A549 (cell line): ENCODE results near the gene PCNX3.

ENCODE experiments used
- ATOH8 ChIP-seq: fragments of 250-450 bp; sonication (Bioruptor Pico); IDR thresholded peaks from 2 replicates; pipeline ENCODE4 v1.5.0; 2020; ENCODE audit warnings: low read depth, mild to moderate bottlenecking, moderate library complexity
- CHD2 ChIP-seq: fragments of 150-350 bp; IDR thresholded peaks from 2 replicates; pipeline ENCODE4 v1.6.1; 2014; ENCODE audit warnings: low read length; ENCODE audit not compliant: partially characterized antibody
- CTCF ChIP-seq: fragments of >200 bp; sonication (Bioruptor Twin); formaldehyde crosslinking; IDR thresholded peaks from 3 replicates; pipeline ENCODE4 v1.5.1; 2016
- EP300 ChIP-seq, 2 experiments: fragments of >200 bp; sonication (Bioruptor Twin); formaldehyde crosslinking; IDR thresholded peaks; 2 replicates in 1 of 2; 3 replicates in 1 of 2; pipeline ENCODE4 v1.6.1; 2016 to 2017
- MAX ChIP-seq: IDR thresholded peaks from 2 replicates; pipeline ENCODE4 v1.6.1; 2012
- NFE2L2 ChIP-seq: fragments of 150-350 bp; conservative IDR thresholded peaks from 2 replicates; pipeline ENCODE4 v1.6.1; 2014; ENCODE audit warnings: low read length
- POLR2A ChIP-seq: IDR thresholded peaks from 2 replicates; pipeline ENCODE4 v1.6.1; 2012; ENCODE audit warnings: mild to moderate bottlenecking, low read length
- RCOR1 ChIP-seq: fragments of 150-350 bp; IDR thresholded peaks from 2 replicates; pipeline ENCODE4 v1.6.1; 2014; ENCODE audit warnings: antibody characterized with exemption, low read length, low read depth
- REST ChIP-seq: fragments of 200-600 bp; sonication (generic); IDR thresholded peaks from 2 replicates; pipeline ENCODE4 v1.6.1; 2016; ENCODE audit warnings: antibody characterized with exemption, mild to moderate bottlenecking, moderate library complexity
- RNF2 ChIP-seq: fragments of 200-600 bp; sonication (generic); IDR thresholded peaks from 2 replicates; pipeline ENCODE4 v1.6.1; 2016; ENCODE audit warnings: low read depth, mild to moderate bottlenecking, antibody characterized with exemption, moderate library complexity, borderline replicate concordance
- SMC3 ChIP-seq: fragments of >200 bp; sonication (Bioruptor Twin); formaldehyde crosslinking; IDR thresholded peaks from 3 replicates; pipeline ENCODE4 v1.6.1; 2018; ENCODE audit warnings: inconsistent platforms
- TP53 ChIP-seq: fragments of 250-450 bp; sonication (Bioruptor Pico); IDR thresholded peaks from 2 replicates; pipeline ENCODE4 v1.5.0; 2021; ENCODE audit warnings: mild to moderate bottlenecking, moderate library complexity
- ZFP36 ChIP-seq: fragments of 450-650 bp; IDR thresholded peaks from 2 replicates; pipeline ENCODE4 v1.6.1; 2014; ENCODE audit warnings: borderline replicate concordance; ENCODE audit not compliant: partially characterized antibody

- TF ChIP-seq SMC3, result no peak
- TF ChIP-seq RNF2, result no peak
- no peak for TF ChIP-seq MAX
- no peak for TF ChIP-seq CTCF
- no peak for TF ChIP-seq POLR2A
- no peak for TF ChIP-seq ZFP36
- no peak for TF ChIP-seq RCOR1
- TF ChIP-seq EP300 (IDR thresholded peaks at IDR 0.05), result no peak
- TF ChIP-seq NFE2L2, result no peak
- no peak for TF ChIP-seq CHD2
- no peak for TF ChIP-seq ATOH8
- no peak for TF ChIP-seq REST
- TF ChIP-seq TP53 (CRISPR knock-in tag), result no peak
Observed at GRCh38 chr11:65641297-65642013, 25.9 kb downstream of the PCNX3 start.
